Measurements from ENCODE around the gene PXDC1. TPM values are rescaled to one million over a fixed set of nuclear protein-coding genes. Genes with fewer than 3 reads are reported as not detected.

Gene PXDC1
- total RNA-seq, 1 experiment from 2014 or later: 42.9 TPM

GRCh38 chr6:3740551-3741476 lies 10.7 kb downstream of the PXDC1 start:
- no peak overlapping the region for H3K4me3 Mint-ChIP-seq (ENCODE audit: unreplicated experiment)
- no peak overlapping the region for H3K27ac Mint-ChIP-seq (ENCODE audit: unreplicated experiment)
- ChIA-PET CTCF (interaction anchor here (0.6 to 1.8 kb wide), 2 partner anchors 192 to 238 kb away, joined by 3 to 5 read pairs; no protein-coding TSS in a partner anchor), POLR2A (interaction anchor here (0.5 to 0.6 kb wide), 2 partner anchors 13 to 250 kb away, joined by 3 read pairs; no protein-coding TSS in a partner anchor)
- no peaks in the 10 kb centered on the region for H3K9me3 ChIP-seq
- H3K36me3 Mint-ChIP-seq (ENCODE audit: insufficient read depth, unreplicated experiment): peaks cover 48% of the 10 kb centered on the region
- no peak for TF ChIP-seq CTCF (IDR thresholded peaks at IDR 0.05; ENCODE audit: insufficient read depth in 1 of 2, low read depth in 1 of 2, low read length in 1 of 2, severe bottlenecking in 1 of 2, unreplicated experiment in 1 of 2)
- DNase-seq: no peak
- no peaks in the 10 kb centered on the region for H3K27me3 ChIP-seq (replicated peaks; ENCODE audit: control insufficient read depth, insufficient read depth, low read length)
- peaks cover 6% of the 10 kb centered on the region for H3K4me1 Mint-ChIP-seq (ENCODE audit: low read depth, unreplicated experiment)
- intact Hi-C loops (cut with micrococcal nuclease; ENCODE audit: unreplicated experiment): loop anchor here (5.0 kb wide), 1 partner anchor 266 kb away; no protein-coding TSS in a partner anchor
- no TSS peak for BruUV-seq (replicated peaks)
- H3K36me3 ChIP-seq (ENCODE audit: control insufficient read depth, insufficient read depth, low read length): peaks cover 2% of the 10 kb centered on the region
- H3K27me3 Mint-ChIP-seq (ENCODE audit: insufficient read depth, unreplicated experiment): no peaks in the 10 kb centered on the region
- peaks cover 14% of the 10 kb centered on the region for H3K4me1 ChIP-seq
- no peak overlapping the region for H3K4me3 ChIP-seq (ENCODE audit: low read depth, low read length)
- H3K9me3 Mint-ChIP-seq (ENCODE audit: unreplicated experiment): peaks cover 7% of the 10 kb centered on the region

- Mint-ChIP-seq H3K36me3 (ENCODE audit: insufficient read depth, unreplicated experiment) (peaks cover 58% of the 10 kb centered on the region), H3K27me3 (ENCODE audit: insufficient read depth, unreplicated experiment) (no peaks in the 10 kb centered on the region), H3K27ac (ENCODE audit: unreplicated experiment) (no peak overlapping the region), H3K4me3 (ENCODE audit: unreplicated experiment) (no peak overlapping the region), H3K4me1 (ENCODE audit: low read depth, unreplicated experiment) (peaks cover 6% of the 10 kb centered on the region), H3K9me3 (ENCODE audit: unreplicated experiment) (peaks cover 13% of the 10 kb centered on the region)
- intact Hi-C loops (cut with micrococcal nuclease; ENCODE audit: unreplicated experiment): no loop called here
- peak in 1 of 2 experiments; percentile 11 for DNase-seq
- no peak overlapping the region for H3K4me3 ChIP-seq (ENCODE audit: low read depth, low read length)
- BruUV-seq (replicated peaks): no TSS peak
- CTCF ChIA-PET: no interaction called here
- no peaks in the 10 kb centered on the region for H3K9me3 ChIP-seq
- peaks cover 14% of the 10 kb centered on the region for H3K4me1 ChIP-seq
- POLR2A ChIA-PET: no interaction called here
- TF ChIP-seq CTCF (IDR thresholded peaks at IDR 0.05; ENCODE audit: insufficient read depth in 1 of 2, low read depth in 1 of 2, low read length in 1 of 2, severe bottlenecking in 1 of 2, unreplicated experiment in 1 of 2): no peak
- no peaks in the 10 kb centered on the region for H3K27me3 ChIP-seq (replicated peaks; ENCODE audit: control insufficient read depth, insufficient read depth, low read length)
- peaks cover 2% of the 10 kb centered on the region for H3K36me3 ChIP-seq (ENCODE audit: control insufficient read depth, insufficient read depth, low read length)
These were observed 12.1 kb downstream of the PXDC1 start for GRCh38 chr6:3739311-3739897.

- no peaks in the 10 kb centered on the region for H3K27me3 Mint-ChIP-seq (ENCODE audit: insufficient read depth, unreplicated experiment)
- no peak for DNase-seq
- no TSS peak for BruUV-seq (replicated peaks)
- Histone ChIP-seq H3K36me3 (ENCODE audit: control insufficient read depth, insufficient read depth, low read length) (peaks cover 3% of the 10 kb centered on the region), H3K4me1 (peaks cover 14% of the 10 kb centered on the region), H3K27me3 (replicated peaks; ENCODE audit: control insufficient read depth, insufficient read depth, low read length) (no peaks in the 10 kb centered on the region), H3K9me3 (no peaks in the 10 kb centered on the region), H3K4me3 (ENCODE audit: low read depth, low read length) (no peak overlapping the region)
- H3K9me3 Mint-ChIP-seq (ENCODE audit: unreplicated experiment): peaks cover 13% of the 10 kb centered on the region
- no peak for TF ChIP-seq CTCF (IDR thresholded peaks at IDR 0.05; ENCODE audit: insufficient read depth in 1 of 2, low read depth in 1 of 2, low read length in 1 of 2, severe bottlenecking in 1 of 2, unreplicated experiment in 1 of 2)
- POLR2A ChIA-PET: no interaction called here
- intact Hi-C loops (cut with micrococcal nuclease; ENCODE audit: unreplicated experiment): no loop called here
- H3K36me3 Mint-ChIP-seq (ENCODE audit: insufficient read depth, unreplicated experiment): peaks cover 62% of the 10 kb centered on the region
- CTCF ChIA-PET: no interaction called here
- H3K4me3 Mint-ChIP-seq (ENCODE audit: unreplicated experiment): no peak overlapping the region
- peaks cover 6% of the 10 kb centered on the region for H3K4me1 Mint-ChIP-seq (ENCODE audit: low read depth, unreplicated experiment)
- no peak overlapping the region for H3K27ac Mint-ChIP-seq (ENCODE audit: unreplicated experiment)
These were observed 13.0 kb downstream of the PXDC1 start for GRCh38 chr6:3738381-3739131.
